Testis (tissue), 2 donors: ENCODE results near the gene NIN.

Source experiments
- POLR2A ChIP-seq: fragments of 450-650 bp; IDR thresholded peaks from one replicate; pipeline ENCODE4 v1.6.1; 2017; ENCODE audit warnings: antibody characterized with exemption, mild to moderate bottlenecking, moderate library complexity
- TF ChIP-seq, protein P1 (sequence below), 3 experiments: fragments of 450-650 bp in 2 of 3; fragments of 200-600 bp in 1 of 3; sonication (generic) in 1 of 3; IDR thresholded peaks; one replicate each; pipeline ENCODE4 v1.5.1; 2016 to 2019; ENCODE audit warnings: antibody characterized with exemption in 3 of 3, mild to moderate bottlenecking in 2 of 3, moderate library complexity in 1 of 3

GRCh38 chr14:50864237-50864636 lies 33.3 kb upstream of the NIN start:
- TF ChIP-seq, protein P1, sequence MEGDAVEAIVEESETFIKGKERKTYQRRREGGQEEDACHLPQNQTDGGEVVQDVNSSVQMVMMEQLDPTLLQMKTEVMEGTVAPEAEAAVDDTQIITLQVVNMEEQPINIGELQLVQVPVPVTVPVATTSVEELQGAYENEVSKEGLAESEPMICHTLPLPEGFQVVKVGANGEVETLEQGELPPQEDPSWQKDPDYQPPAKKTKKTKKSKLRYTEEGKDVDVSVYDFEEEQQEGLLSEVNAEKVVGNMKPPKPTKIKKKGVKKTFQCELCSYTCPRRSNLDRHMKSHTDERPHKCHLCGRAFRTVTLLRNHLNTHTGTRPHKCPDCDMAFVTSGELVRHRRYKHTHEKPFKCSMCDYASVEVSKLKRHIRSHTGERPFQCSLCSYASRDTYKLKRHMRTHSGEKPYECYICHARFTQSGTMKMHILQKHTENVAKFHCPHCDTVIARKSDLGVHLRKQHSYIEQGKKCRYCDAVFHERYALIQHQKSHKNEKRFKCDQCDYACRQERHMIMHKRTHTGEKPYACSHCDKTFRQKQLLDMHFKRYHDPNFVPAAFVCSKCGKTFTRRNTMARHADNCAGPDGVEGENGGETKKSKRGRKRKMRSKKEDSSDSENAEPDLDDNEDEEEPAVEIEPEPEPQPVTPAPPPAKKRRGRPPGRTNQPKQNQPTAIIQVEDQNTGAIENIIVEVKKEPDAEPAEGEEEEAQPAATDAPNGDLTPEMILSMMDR (IDR thresholded peaks at IDR 0.05), result no peak
- TF ChIP-seq POLR2A, result no peak
